Measurements from ENCODE around the gene CHST2.

CHST2 gene

GRCh38 chr3:143119974-143120715, 574 bp downstream of the CHST2 start:
- peak overlapping the region; percentile 95 for H3K9ac ChIP-seq (ENCODE audit: low read depth, low read length)
- peaks cover 48% of the 10 kb centered on the region for H3K36me3 ChIP-seq (ENCODE audit: insufficient read depth, low read length)
- H3K4me1 ChIP-seq (ENCODE audit: insufficient read depth, low read length): peaks cover 52% of the 10 kb centered on the region
- H3K27me3 ChIP-seq (ENCODE audit: insufficient read depth, low read length, poor library complexity): no peaks in the 10 kb centered on the region
- TF ChIP-seq, protein P1, sequence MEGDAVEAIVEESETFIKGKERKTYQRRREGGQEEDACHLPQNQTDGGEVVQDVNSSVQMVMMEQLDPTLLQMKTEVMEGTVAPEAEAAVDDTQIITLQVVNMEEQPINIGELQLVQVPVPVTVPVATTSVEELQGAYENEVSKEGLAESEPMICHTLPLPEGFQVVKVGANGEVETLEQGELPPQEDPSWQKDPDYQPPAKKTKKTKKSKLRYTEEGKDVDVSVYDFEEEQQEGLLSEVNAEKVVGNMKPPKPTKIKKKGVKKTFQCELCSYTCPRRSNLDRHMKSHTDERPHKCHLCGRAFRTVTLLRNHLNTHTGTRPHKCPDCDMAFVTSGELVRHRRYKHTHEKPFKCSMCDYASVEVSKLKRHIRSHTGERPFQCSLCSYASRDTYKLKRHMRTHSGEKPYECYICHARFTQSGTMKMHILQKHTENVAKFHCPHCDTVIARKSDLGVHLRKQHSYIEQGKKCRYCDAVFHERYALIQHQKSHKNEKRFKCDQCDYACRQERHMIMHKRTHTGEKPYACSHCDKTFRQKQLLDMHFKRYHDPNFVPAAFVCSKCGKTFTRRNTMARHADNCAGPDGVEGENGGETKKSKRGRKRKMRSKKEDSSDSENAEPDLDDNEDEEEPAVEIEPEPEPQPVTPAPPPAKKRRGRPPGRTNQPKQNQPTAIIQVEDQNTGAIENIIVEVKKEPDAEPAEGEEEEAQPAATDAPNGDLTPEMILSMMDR (IDR thresholded peaks at IDR 0.05; ENCODE audit: borderline replicate concordance, extremely low read depth, low read length, poor library complexity, severe bottlenecking): no peak
- no peak for TF ChIP-seq EZH2 (IDR thresholded peaks at IDR 0.05; ENCODE audit: borderline replicate concordance, low read depth, low read length, severe bottlenecking)
- no peaks in the 10 kb centered on the region for H3K9me3 ChIP-seq (ENCODE audit: insufficient read depth, low read length, severe bottlenecking)
- peaks cover 71% of the 10 kb centered on the region for H3K79me2 ChIP-seq (ENCODE audit: insufficient read depth, low read length)
- H4K20me1 ChIP-seq (ENCODE audit: insufficient read depth, low read length): peaks cover 12% of the 10 kb centered on the region
- DNase-seq (peak; percentile 76), ATAC-seq (ENCODE audit: insufficient read depth, low read depth) (peak; percentile 20)
- peak overlapping the region; percentile 90 for H3K27ac ChIP-seq (ENCODE audit: low read length)
- H3K4me3 ChIP-seq (ENCODE audit: low read depth in 1 of 2, low read length in 2 of 2): peak overlapping the region; percentile 87 to 91
- peak overlapping the region; percentile 82 for H3K4me2 ChIP-seq (ENCODE audit: insufficient read depth, low read length)
- peak overlapping the region; percentile 48 for H2AFZ ChIP-seq (ENCODE audit: low read depth, low read length)

DNA sequence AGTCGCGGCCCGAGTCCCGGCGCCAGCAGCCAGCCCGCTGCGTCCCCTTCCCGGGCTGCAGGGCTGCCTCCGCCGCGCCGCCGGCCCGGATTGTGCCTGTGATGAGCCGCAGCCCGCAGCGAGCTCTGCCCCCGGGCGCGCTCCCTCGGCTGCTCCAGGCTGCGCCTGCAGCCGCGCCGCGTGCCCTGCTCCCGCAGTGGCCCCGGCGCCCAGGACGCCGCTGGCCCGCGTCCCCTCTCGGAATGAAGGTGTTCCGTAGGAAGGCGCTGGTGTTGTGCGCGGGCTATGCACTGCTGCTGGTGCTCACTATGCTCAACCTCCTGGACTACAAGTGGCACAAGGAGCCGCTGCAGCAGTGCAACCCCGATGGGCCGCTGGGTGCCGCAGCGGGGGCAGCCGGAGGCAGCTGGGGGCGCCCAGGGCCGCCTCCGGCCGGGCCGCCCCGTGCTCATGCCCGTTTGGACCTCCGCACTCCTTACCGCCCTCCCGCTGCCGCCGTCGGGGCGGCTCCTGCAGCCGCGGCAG, 1.2 kb downstream of the CHST2 start:
- ATAC-seq (ENCODE audit: insufficient read depth, low read depth): peak; percentile 7
- Histone ChIP-seq H3K27me3 (ENCODE audit: insufficient read depth, low read length, poor library complexity) (no peaks in the 10 kb centered on the region), H4K20me1 (ENCODE audit: insufficient read depth, low read length) (peaks cover 12% of the 10 kb centered on the region), H3K27ac (ENCODE audit: low read length) (peak overlapping the region; percentile 90), H3K4me1 (ENCODE audit: insufficient read depth, low read length) (peaks cover 58% of the 10 kb centered on the region), H3K36me3 (ENCODE audit: insufficient read depth, low read length) (peaks cover 54% of the 10 kb centered on the region), H3K9me3 (ENCODE audit: insufficient read depth, low read length, severe bottlenecking) (no peaks in the 10 kb centered on the region), H3K4me3 (ENCODE audit: low read depth in 1 of 2, low read length in 2 of 2) (peak overlapping the region; percentile 87 to 91; a peak in 3 of 4 replicates), H3K4me2 (ENCODE audit: insufficient read depth, low read length) (peak overlapping the region; percentile 82), H2AFZ (ENCODE audit: low read depth, low read length) (peak overlapping the region; percentile 36), H3K9ac (ENCODE audit: low read depth, low read length) (peak overlapping the region; percentile 95), H3K79me2 (ENCODE audit: insufficient read depth, low read length) (peaks cover 78% of the 10 kb centered on the region)
- DNase-seq: no peak
- TF ChIP-seq EZH2 (IDR thresholded peaks at IDR 0.05; ENCODE audit: borderline replicate concordance, low read depth, low read length, severe bottlenecking): no peak
- TF ChIP-seq, protein P1 (IDR thresholded peaks at IDR 0.05; ENCODE audit: borderline replicate concordance, extremely low read depth, low read length, poor library complexity, severe bottlenecking): no peak

GRCh38 chr3:143121241-143122088, 1.9 kb downstream of the CHST2 start:
- peak; percentile 97 for DNase-seq
- Histone ChIP-seq H2AFZ (ENCODE audit: low read depth, low read length) (peak overlapping the region; percentile 36; the same call in 1 of the 2 replicates), H3K4me1 (ENCODE audit: insufficient read depth, low read length) (peaks cover 65% of the 10 kb centered on the region), H3K27me3 (ENCODE audit: insufficient read depth, low read length, poor library complexity) (no peaks in the 10 kb centered on the region), H3K4me3 (ENCODE audit: low read depth in 1 of 2, low read length in 2 of 2) (peak overlapping the region; percentile 87 to 91; a peak in 3 of 4 replicates), H3K9me3 (ENCODE audit: insufficient read depth, low read length, severe bottlenecking) (no peaks in the 10 kb centered on the region), H3K9ac (ENCODE audit: low read depth, low read length) (peak overlapping the region; percentile 95), H4K20me1 (ENCODE audit: insufficient read depth, low read length) (peaks cover 16% of the 10 kb centered on the region), H3K27ac (ENCODE audit: low read length) (peak overlapping the region; percentile 90), H3K4me2 (ENCODE audit: insufficient read depth, low read length) (peak overlapping the region; percentile 82), H3K36me3 (ENCODE audit: insufficient read depth, low read length) (peaks cover 61% of the 10 kb centered on the region), H3K79me2 (ENCODE audit: insufficient read depth, low read length) (peaks cover 85% of the 10 kb centered on the region)
- ATAC-seq (ENCODE audit: insufficient read depth, low read depth): peak; percentile 71
- TF ChIP-seq, protein P1 (IDR thresholded peaks at IDR 0.05; ENCODE audit: borderline replicate concordance, extremely low read depth, low read length, poor library complexity, severe bottlenecking): peak; percentile 95
- no peak for TF ChIP-seq EZH2 (IDR thresholded peaks at IDR 0.05; ENCODE audit: borderline replicate concordance, low read depth, low read length, severe bottlenecking)

Data from DND-41 (cell line).